HEK293 (cell line): ENCODE data around the gene MVB12B.

Experiments
- CTCF ChIP-seq: fragments of 450-650 bp; formaldehyde crosslinking; IDR thresholded peaks from 2 replicates; pipeline ENCODE4 v1.5.1; 2016; ENCODE audit warnings: missing biosample characterization, missing genetic modification characterization
- ELK4 ChIP-seq: IDR thresholded peaks from 2 replicates; pipeline ENCODE4 v1.6.1; 2011; ENCODE audit warnings: mild to moderate bottlenecking, low read depth, low read length, borderline replicate concordance
- FEZF1 ChIP-seq: fragments of 450-650 bp; formaldehyde crosslinking; IDR thresholded peaks from 2 replicates; pipeline ENCODE4 v1.5.1; 2016; ENCODE audit warnings: missing biosample characterization, missing genetic modification characterization
- GLI4 ChIP-seq: fragments of 450-650 bp; formaldehyde crosslinking; IDR thresholded peaks from 2 replicates; pipeline ENCODE4 v1.5.1; 2016; ENCODE audit warnings: missing biosample characterization, missing genetic modification characterization
- TCF7L2 ChIP-seq: IDR thresholded peaks from 2 replicates; pipeline ENCODE4 v1.6.1; 2011; ENCODE audit warnings: low read depth, mild to moderate bottlenecking, inconsistent platforms, low read length, moderate library complexity, borderline replicate concordance
- ZBTB1 ChIP-seq: fragments of 450-650 bp; formaldehyde crosslinking; IDR thresholded peaks from 2 replicates; pipeline ENCODE4 v1.5.1; 2016; ENCODE audit warnings: missing biosample characterization, missing genetic modification characterization
- ZBTB17 ChIP-seq: fragments of 450-650 bp; formaldehyde crosslinking; IDR thresholded peaks from 2 replicates; pipeline ENCODE4 v1.5.1; 2016; ENCODE audit warnings: missing biosample characterization, missing genetic modification characterization
- ZBTB8A ChIP-seq: fragments of 450-650 bp; formaldehyde crosslinking; IDR thresholded peaks from 2 replicates; pipeline ENCODE4 v1.5.1; 2016; ENCODE audit warnings: missing biosample characterization, missing genetic modification characterization
- ZFP41 ChIP-seq: fragments of 450-650 bp; formaldehyde crosslinking; IDR thresholded peaks from 2 replicates; pipeline ENCODE4 v1.5.1; 2016; ENCODE audit warnings: missing biosample characterization, missing genetic modification characterization, borderline replicate concordance
- ZNF133 ChIP-seq: fragments of 450-650 bp; formaldehyde crosslinking; IDR thresholded peaks from 2 replicates; pipeline ENCODE4 v1.5.1; 2016; ENCODE audit warnings: missing biosample characterization, missing genetic modification characterization
- ZNF501 ChIP-seq: fragments of 450-650 bp; formaldehyde crosslinking; IDR thresholded peaks from 2 replicates; pipeline ENCODE4 v1.5.1; 2016; ENCODE audit warnings: missing biosample characterization, missing genetic modification characterization
- ZNF544 ChIP-seq: fragments of 450-650 bp; formaldehyde crosslinking; IDR thresholded peaks from 2 replicates; pipeline ENCODE4 v1.5.0; 2017; ENCODE audit warnings: missing biosample characterization, missing genetic modification characterization
- ZNF639 ChIP-seq: fragments of 450-650 bp; formaldehyde crosslinking; IDR thresholded peaks from 2 replicates; pipeline ENCODE4 v1.5.1; 2016; ENCODE audit warnings: missing biosample characterization, missing genetic modification characterization
- ZSCAN30 ChIP-seq: fragments of 450-650 bp; IDR thresholded peaks from 2 replicates; pipeline ENCODE4 v1.5.1; 2018; ENCODE audit warnings: missing biosample characterization, mild to moderate bottlenecking, missing genetic modification characterization, moderate library complexity

GRCh38 chr9:126424511-126424910 lies 97.9 kb downstream of the MVB12B start:
- TF ChIP-seq ELK4: no peak
- TF ChIP-seq CTCF (tag by site-specific recombination): no peak
- no peak for TF ChIP-seq GLI4 (tag by site-specific recombination)
- no peak for TF ChIP-seq TCF7L2
- no peak for TF ChIP-seq ZNF544
- TF ChIP-seq ZNF639 (tag by site-specific recombination): no peak
- TF ChIP-seq ZBTB17 (tag by site-specific recombination): no peak
- TF ChIP-seq FEZF1 (tag by site-specific recombination): no peak
- no peak for TF ChIP-seq ZFP41
- TF ChIP-seq ZNF501 (tag by site-specific recombination): no peak
- no peak for TF ChIP-seq ZBTB8A
- no peak for TF ChIP-seq ZNF133 (tag by site-specific recombination)
- no peak for TF ChIP-seq ZBTB1 (tag by site-specific recombination)
- no peak for TF ChIP-seq ZSCAN30 (tag by site-specific recombination)
